HL-60 (cell line): Measurements from ENCODE around the gene TEKT2.

Experiments used
- GABPA ChIP-seq: IDR thresholded peaks from 2 replicates; pipeline ENCODE4 v1.6.1; 2012; ENCODE audit warnings: low read depth
- TF ChIP-seq, protein P1 (sequence below): IDR thresholded peaks from one replicate; pipeline ENCODE4 v1.5.1; 2011; ENCODE audit warnings: low read length, control low read depth, inconsistent platforms; ENCODE audit not compliant: insufficient read depth

DNA sequence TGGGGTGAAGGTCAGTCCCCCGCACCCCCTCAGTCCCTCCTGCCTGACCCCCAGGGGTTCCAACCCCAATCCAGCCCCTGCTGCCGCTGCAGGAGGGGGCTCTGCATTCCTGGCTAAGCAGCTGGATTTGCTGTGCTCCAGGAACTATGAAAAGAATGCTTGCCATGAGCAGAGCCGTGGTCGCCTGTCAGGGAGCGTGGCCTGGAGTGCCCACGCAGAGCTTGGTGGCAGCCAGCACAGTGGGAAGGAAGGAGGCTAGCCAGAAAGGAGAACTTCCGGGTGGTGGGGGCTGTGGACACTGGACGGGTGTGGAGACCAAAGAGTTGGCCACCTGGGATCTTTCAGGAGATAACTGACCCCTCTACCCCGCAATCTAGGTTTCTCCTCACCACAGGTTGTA lies 35.6 kb downstream of the TEKT2 start:
- TF ChIP-seq GABPA = no peak
- TF ChIP-seq, protein P1, sequence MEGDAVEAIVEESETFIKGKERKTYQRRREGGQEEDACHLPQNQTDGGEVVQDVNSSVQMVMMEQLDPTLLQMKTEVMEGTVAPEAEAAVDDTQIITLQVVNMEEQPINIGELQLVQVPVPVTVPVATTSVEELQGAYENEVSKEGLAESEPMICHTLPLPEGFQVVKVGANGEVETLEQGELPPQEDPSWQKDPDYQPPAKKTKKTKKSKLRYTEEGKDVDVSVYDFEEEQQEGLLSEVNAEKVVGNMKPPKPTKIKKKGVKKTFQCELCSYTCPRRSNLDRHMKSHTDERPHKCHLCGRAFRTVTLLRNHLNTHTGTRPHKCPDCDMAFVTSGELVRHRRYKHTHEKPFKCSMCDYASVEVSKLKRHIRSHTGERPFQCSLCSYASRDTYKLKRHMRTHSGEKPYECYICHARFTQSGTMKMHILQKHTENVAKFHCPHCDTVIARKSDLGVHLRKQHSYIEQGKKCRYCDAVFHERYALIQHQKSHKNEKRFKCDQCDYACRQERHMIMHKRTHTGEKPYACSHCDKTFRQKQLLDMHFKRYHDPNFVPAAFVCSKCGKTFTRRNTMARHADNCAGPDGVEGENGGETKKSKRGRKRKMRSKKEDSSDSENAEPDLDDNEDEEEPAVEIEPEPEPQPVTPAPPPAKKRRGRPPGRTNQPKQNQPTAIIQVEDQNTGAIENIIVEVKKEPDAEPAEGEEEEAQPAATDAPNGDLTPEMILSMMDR = no peak
